SK-N-MC (cell line): ENCODE data around the gene PRM1.

Experiments used
- EZH2 ChIP-seq: fragments of 200-600 bp; sonication (generic); IDR thresholded peaks from one replicate; pipeline ENCODE4 v1.6.1; 2017; ENCODE audit warnings: antibody characterized with exemption
- POLR2AphosphoS5 ChIP-seq: IDR thresholded peaks from 2 replicates; pipeline ENCODE4 v1.6.1; 2012; ENCODE audit warnings: mild to moderate bottlenecking, low read depth, low read length, borderline replicate concordance

DNA sequence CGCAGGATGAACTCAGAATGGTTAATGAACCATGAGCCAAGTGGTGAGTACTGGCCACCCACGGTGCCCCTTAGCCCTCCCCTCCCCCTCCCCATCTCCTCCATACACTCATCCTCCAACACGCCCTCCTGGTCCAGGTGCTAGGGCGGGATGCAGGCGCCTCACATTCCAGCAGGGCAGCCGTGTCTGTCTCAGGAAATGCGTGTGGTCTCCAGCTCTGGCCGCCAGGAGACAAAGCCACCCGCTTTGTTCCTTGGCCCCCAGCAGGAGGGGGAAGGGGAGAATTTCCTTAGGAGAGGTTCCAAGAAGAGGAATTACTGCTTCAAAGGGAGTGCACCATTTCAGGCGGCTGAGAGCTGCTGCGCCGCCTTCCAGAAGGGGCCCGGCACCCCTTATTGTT lies 34.4 kb upstream of the PRM1 start:
- TF ChIP-seq EZH2, result no peak
- no peak for TF ChIP-seq POLR2AphosphoS5
